GM08714 (cell line): ENCODE data around the gene AGMO.

ENCODE experiments used
- H3K4me3 ChIP-seq: fragments of 200-500 bp; sonication (Bioruptor generic); 2 replicates; pipeline ENCODE4 v1.5.1; 2014; ENCODE audit warnings: mild to moderate bottlenecking, low read length, inconsistent platforms
- ZNF274 ChIP-seq: IDR thresholded peaks from 2 replicates; pipeline ENCODE4 v1.6.1; 2012; ENCODE audit warnings: mild to moderate bottlenecking, low read depth, low read length

Gene AGMO

GRCh38 chr7:15495170-15495569, 66.6 kb downstream of the AGMO start:
- no peak overlapping the region for H3K4me3 ChIP-seq
- TF ChIP-seq ZNF274, result no peak

- H3K4me3 ChIP-seq, result no peak overlapping the region
- TF ChIP-seq ZNF274, result no peak
Observed at GRCh38 chr7:15494711-15495110, 67.1 kb downstream of the AGMO start.

- no peak overlapping the region for H3K4me3 ChIP-seq
- TF ChIP-seq ZNF274, result no peak
Observed at GRCh38 chr7:15491361-15491760, 70.5 kb downstream of the AGMO start.

- no peak for TF ChIP-seq ZNF274
- H3K4me3 ChIP-seq, result no peak overlapping the region
Observed at GRCh38 chr7:15490291-15490690, 71.5 kb downstream of the AGMO start.

- no peak overlapping the region for H3K4me3 ChIP-seq
- TF ChIP-seq ZNF274, result no peak
Observed at GRCh38 chr7:15489861-15490260, 72.0 kb downstream of the AGMO start.

- H3K4me3 ChIP-seq, result no peak overlapping the region
- TF ChIP-seq ZNF274, result no peak
Observed at GRCh38 chr7:15489383-15489782, 72.4 kb downstream of the AGMO start.

- H3K4me3 ChIP-seq, result no peak overlapping the region
- no peak for TF ChIP-seq ZNF274
Observed at GRCh38 chr7:15488401-15488800, 73.4 kb downstream of the AGMO start.

- H3K4me3 ChIP-seq, result no peak overlapping the region
- no peak for TF ChIP-seq ZNF274
Observed at GRCh38 chr7:15487896-15488295, 73.9 kb downstream of the AGMO start.

- TF ChIP-seq ZNF274, result no peak
- H3K4me3 ChIP-seq, result no peak overlapping the region
Observed at GRCh38 chr7:15485998-15486397, 75.8 kb downstream of the AGMO start.

- TF ChIP-seq ZNF274, result no peak
- H3K4me3 ChIP-seq, result no peak overlapping the region
Observed at GRCh38 chr7:15485431-15485830, 76.4 kb downstream of the AGMO start.

GRCh38 chr7:15481132-15481531, 80.7 kb downstream of the AGMO start:
- no peak for TF ChIP-seq ZNF274
- H3K4me3 ChIP-seq, result no peak overlapping the region

GRCh38 chr7:15478401-15478800, 83.4 kb downstream of the AGMO start:
- no peak for TF ChIP-seq ZNF274
- no peak overlapping the region for H3K4me3 ChIP-seq

- no peak overlapping the region for H3K4me3 ChIP-seq
- no peak for TF ChIP-seq ZNF274
Observed at GRCh38 chr7:15476531-15476918, 85.3 kb downstream of the AGMO start.

- TF ChIP-seq ZNF274, result no peak
Observed at GRCh38 chr7:15475808-15476530, 85.8 kb downstream of the AGMO start.

GRCh38 chr7:15471669-15471950, 90.2 kb downstream of the AGMO start:
- no peak overlapping the region for H3K4me3 ChIP-seq
- no peak for TF ChIP-seq ZNF274

More at GRCh38 chr7:15475808-15476530, 85.8 kb downstream of the AGMO start:
- H3K4me3 ChIP-seq, result no peak overlapping the region
